Embryonic facial prominence (tissue), 1 donor: Measurements from ENCODE around the gene PFKFB1.

Source experiments
- DNase-seq: peaks from one replicate; pipeline ENCODE4 v3.0.0-alpha.2; 2016; ENCODE audit errors: extremely low spot score

PFKFB1 gene

GRCh38 chrX:54994099-54994498, at the start of gene PFKFB1:
Gene PFKFB1, minus strand, starts transcription at chrX:54994188. Its CDS starts 181 bp downstream, at chrX:54994007.
- no peak for DNase-seq

GRCh38 chrX:55041514-55041913, 47.5 kb upstream of the PFKFB1 start:
- no peak for DNase-seq

- DNase-seq = no peak
Measured at GRCh38 chrX:55039471-55039870, 45.5 kb upstream of the PFKFB1 start.

GRCh38 chrX:55033429-55033828, 39.4 kb upstream of the PFKFB1 start:
- DNase-seq = no peak

- no peak for DNase-seq
Measured at GRCh38 chrX:55030271-55031205, 36.5 kb upstream of the PFKFB1 start, which contains the start of gene ALAS2. Gene ALAS2, minus strand, starts transcription at chrX:55030977. Its CDS starts 4,977 bp downstream, at chrX:55026000.

GRCh38 chrX:55029291-55029690, 35.3 kb upstream of the PFKFB1 start:
- DNase-seq = no peak

GRCh38 chrX:55028611-55029010, 34.6 kb upstream of the PFKFB1 start:
- DNase-seq = no peak

- DNase-seq = no peak
Measured at GRCh38 chrX:55028040-55028439, 34.1 kb upstream of the PFKFB1 start.

- DNase-seq = no peak
Measured at GRCh38 chrX:55026840-55027239, 32.9 kb upstream of the PFKFB1 start.

GRCh38 chrX:55026143-55026542, 32.2 kb upstream of the PFKFB1 start:
- no peak for DNase-seq

- DNase-seq = no peak
Measured at GRCh38 chrX:55014897-55015299, 20.9 kb upstream of the PFKFB1 start.

- DNase-seq = no peak
Measured at GRCh38 chrX:55011294-55011693, 17.3 kb upstream of the PFKFB1 start.

GRCh38 chrX:55008571-55009358, 14.8 kb upstream of the PFKFB1 start:
- DNase-seq = no peak

GRCh38 chrX:55007656-55008055, 13.7 kb upstream of the PFKFB1 start:
- DNase-seq = no peak

- no peak for DNase-seq
Measured at GRCh38 chrX:55006827-55007621, 13.0 kb upstream of the PFKFB1 start.

- no peak for DNase-seq
Measured at GRCh38 chrX:55005256-55005655, 11.3 kb upstream of the PFKFB1 start.

GRCh38 chrX:55004231-55004630, 10.2 kb upstream of the PFKFB1 start:
- no peak for DNase-seq

- DNase-seq = peak; percentile 71
Measured at GRCh38 chrX:54999717-55000598, 6.0 kb upstream of the PFKFB1 start, which contains the start of gene APEX2. Gene APEX2, plus strand, starts transcription at chrX:55000363. Its CDS starts 60 bp downstream, at chrX:55000423.

GRCh38 chrX:54995621-54996020, 1.6 kb upstream of the PFKFB1 start:
- DNase-seq = no peak

GRCh38 chrX:54994668-54995351, 822 bp upstream of the PFKFB1 start:
- no peak for DNase-seq
